Mesendoderm (in vitro differentiated cells): ENCODE data around the gene RALGPS1.

Experiments
- DNase-seq: peaks from one replicate; pipeline ENCODE4 v3.0.0; 2013
- H2AK5ac ChIP-seq: 2 replicates; pipeline ENCODE4 v1.6.1; 2013; ENCODE audit warnings: low read length, inconsistent platforms
- H2BK120ac ChIP-seq: 2 replicates; pipeline ENCODE4 v1.6.1; 2013; ENCODE audit warnings: low read depth, mild to moderate bottlenecking, low read length, moderate library complexity, mixed read lengths
- H2BK15ac ChIP-seq: replicated peaks from 2 replicates; pipeline ENCODE4 v1.6.1; 2013; ENCODE audit warnings: low read depth, mild to moderate bottlenecking, moderate library complexity
- H2BK5ac ChIP-seq: 2 replicates; pipeline ENCODE4 v1.6.1; 2013; ENCODE audit warnings: low read length, inconsistent platforms
- H3K18ac ChIP-seq: 2 replicates; pipeline ENCODE4 v1.6.1; 2013; ENCODE audit warnings: mild to moderate bottlenecking, low read length, mixed read lengths
- H3K23ac ChIP-seq: one replicate; pipeline ENCODE4 v1.6.1; 2013; ENCODE audit warnings: low read length
- H3K27ac ChIP-seq: 2 replicates; pipeline ENCODE4 v1.5.1; 2013; ENCODE audit warnings: low read depth, mild to moderate bottlenecking, inconsistent platforms, low read length, moderate library complexity
- H3K27me3 ChIP-seq: 2 replicates; pipeline ENCODE4 v1.6.1; 2013; ENCODE audit warnings: low read length, control low read depth, mild to moderate bottlenecking, inconsistent platforms; ENCODE audit not compliant: insufficient read depth, poor library complexity
- H3K36me3 ChIP-seq: 2 replicates; pipeline ENCODE4 v1.6.1; 2013; ENCODE audit warnings: low read length, inconsistent platforms; ENCODE audit not compliant: control insufficient read depth, insufficient read depth
- H3K4ac ChIP-seq: one replicate; pipeline ENCODE4 v1.6.1; 2013; ENCODE audit warnings: low read depth, mild to moderate bottlenecking, low read length, moderate library complexity
- H3K4me1 ChIP-seq: 2 replicates; pipeline ENCODE4 v1.6.1; 2013; ENCODE audit warnings: low read depth, low read length, inconsistent platforms; ENCODE audit not compliant: control insufficient read depth
- H3K4me2 ChIP-seq: 2 replicates; pipeline ENCODE4 v1.6.1; 2013; ENCODE audit warnings: low read length
- H3K4me3 ChIP-seq: 2 replicates; pipeline ENCODE4 v1.5.1; 2013; ENCODE audit warnings: mild to moderate bottlenecking, low read length
- H3K56ac ChIP-seq: one replicate; pipeline ENCODE4 v1.6.1; 2013; ENCODE audit warnings: low read length
- H3K79me1 ChIP-seq: 2 replicates; pipeline ENCODE4 v1.6.1; 2013; ENCODE audit warnings: low read length, inconsistent platforms
- H3K79me2 ChIP-seq: 2 replicates; pipeline ENCODE4 v1.6.1; 2013; ENCODE audit warnings: mild to moderate bottlenecking, low read length; ENCODE audit not compliant: control insufficient read depth, insufficient read depth
- H3K9ac ChIP-seq: 2 replicates; pipeline ENCODE4 v1.6.1; 2013; ENCODE audit warnings: low read length, inconsistent platforms
- H4K5ac ChIP-seq: one replicate; pipeline ENCODE4 v1.6.1; 2013; ENCODE audit warnings: low read length
- H4K8ac ChIP-seq: one replicate; pipeline ENCODE4 v1.6.1; 2013; ENCODE audit warnings: low read depth, mild to moderate bottlenecking, control low read depth, low read length, moderate library complexity
- WGBS: extraction: QIAGEN DNeasy Blood & Tissue Kit; methylation state at CpG from one replicate; pipeline ENCODE4 v1.1.7; 2013; ENCODE audit warnings: low lambda C conversion rate, missing lambda C conversion rate; ENCODE audit not compliant: insufficient coverage; ENCODE audit errors: extremely low coverage; 5-methylcytosine and 5-hydroxymethylcytosine counted together

Gene RALGPS1

GRCh38 chr9:127149463-127150390 lies 235.1 kb downstream of the RALGPS1 start:
- Histone ChIP-seq H3K4me2 (no peak overlapping the region), H3K9ac (no peak overlapping the region), H3K23ac (no peak overlapping the region), H2AK5ac (no peak overlapping the region), H3K56ac (no peak overlapping the region), H4K8ac (no peak overlapping the region), H3K79me1 (no peaks in the 10 kb centered on the region), H3K27me3 (no peaks in the 10 kb centered on the region), H4K5ac (no peak overlapping the region), H3K4me1 (no peaks in the 10 kb centered on the region), H3K79me2 (no peaks in the 10 kb centered on the region), H3K4ac (no peak overlapping the region), H2BK120ac (no peak overlapping the region), H3K4me3 (no peak overlapping the region), H3K27ac (no peak overlapping the region), H2BK5ac (no peak overlapping the region), H3K18ac (no peak overlapping the region), H2BK15ac (no peak overlapping the region), H3K36me3 (no peaks in the 10 kb centered on the region)
- DNase-seq, result no peak
- WGBS, result no CpG with 5 or more reads among the region's 6 CpGs

- no peak overlapping the region for H4K8ac ChIP-seq
- H3K23ac ChIP-seq, result no peak overlapping the region
- no peak overlapping the region for H3K9ac ChIP-seq
- H2BK5ac ChIP-seq, result no peak overlapping the region
- DNase-seq, result no peak
- no peaks in the 10 kb centered on the region for H3K4me1 ChIP-seq
- H3K36me3 ChIP-seq, result no peaks in the 10 kb centered on the region
- no peaks in the 10 kb centered on the region for H3K79me2 ChIP-seq
- H3K27me3 ChIP-seq, result no peaks in the 10 kb centered on the region
- H3K18ac ChIP-seq, result no peak overlapping the region
- H4K5ac ChIP-seq, result no peak overlapping the region
- no peak overlapping the region for H3K4ac ChIP-seq
- WGBS, result no CpG with 5 or more reads among the region's 4 CpGs
- no peak overlapping the region for H3K56ac ChIP-seq
- H2AK5ac ChIP-seq, result no peak overlapping the region
- no peak overlapping the region for H2BK15ac ChIP-seq
- H3K4me2 ChIP-seq, result no peak overlapping the region
- H2BK120ac ChIP-seq, result no peak overlapping the region
- no peaks in the 10 kb centered on the region for H3K79me1 ChIP-seq
- no peak overlapping the region for H3K4me3 ChIP-seq
- H3K27ac ChIP-seq, result no peak overlapping the region
These were observed 238.9 kb downstream of the RALGPS1 start for GRCh38 chr9:127153501-127153900.

DNA sequence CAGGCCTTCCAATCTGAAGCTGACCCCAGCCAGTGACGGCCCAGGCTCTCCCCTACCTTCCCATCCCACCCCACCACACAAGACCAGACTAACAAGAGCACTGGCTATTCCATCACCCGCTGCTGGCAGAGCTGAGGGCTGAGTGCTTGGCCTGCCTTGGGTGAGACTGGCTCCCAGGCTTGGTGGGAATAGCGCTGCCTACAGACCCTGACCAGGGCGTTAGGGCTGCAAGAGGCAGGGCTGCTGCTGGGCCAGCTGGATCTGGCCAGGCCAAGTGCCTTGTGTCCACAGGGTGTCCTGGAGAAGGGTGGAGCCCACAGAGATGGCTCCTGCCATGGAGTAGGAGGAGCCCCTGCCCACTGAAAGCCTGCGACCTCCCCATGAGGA lies 239.4 kb downstream of the RALGPS1 start:
- Histone ChIP-seq H3K4me1 (no peaks in the 10 kb centered on the region), H3K79me2 (no peaks in the 10 kb centered on the region), H2AK5ac (no peak overlapping the region), H4K8ac (no peak overlapping the region), H3K4me2 (no peak overlapping the region), H3K4ac (no peak overlapping the region), H3K79me1 (no peaks in the 10 kb centered on the region), H3K27me3 (no peaks in the 10 kb centered on the region), H3K36me3 (no peaks in the 10 kb centered on the region), H2BK5ac (no peak overlapping the region), H3K56ac (no peak overlapping the region), H3K4me3 (no peak overlapping the region), H4K5ac (no peak overlapping the region), H3K18ac (no peak overlapping the region), H2BK120ac (no peak overlapping the region), H2BK15ac (no peak overlapping the region), H3K9ac (no peak overlapping the region), H3K23ac (no peak overlapping the region), H3K27ac (no peak overlapping the region)
- no CpG with 5 or more reads among the region's 5 CpGs for WGBS
- DNase-seq, result no peak

- Histone ChIP-seq H4K8ac (no peak overlapping the region), H3K9ac (no peak overlapping the region), H3K36me3 (no peaks in the 10 kb centered on the region), H3K27ac (no peak overlapping the region), H2BK120ac (no peak overlapping the region), H3K4ac (no peak overlapping the region), H3K56ac (no peak overlapping the region), H4K5ac (no peak overlapping the region), H3K79me2 (no peaks in the 10 kb centered on the region), H3K18ac (no peak overlapping the region), H2BK5ac (no peak overlapping the region), H3K4me2 (no peak overlapping the region), H3K4me3 (no peak overlapping the region), H3K23ac (no peak overlapping the region), H3K79me1 (no peaks in the 10 kb centered on the region), H2BK15ac (no peak overlapping the region), H2AK5ac (no peak overlapping the region), H3K27me3 (no peaks in the 10 kb centered on the region), H3K4me1 (no peaks in the 10 kb centered on the region)
- no CpG with 5 or more reads among the region's 13 CpGs for WGBS
- no peak for DNase-seq
These were observed 240.0 kb downstream of the RALGPS1 start for GRCh38 chr9:127154390-127155191.

- Histone ChIP-seq H2AK5ac (no peak overlapping the region), H2BK5ac (no peak overlapping the region), H3K79me2 (no peaks in the 10 kb centered on the region), H2BK15ac (no peak overlapping the region), H3K27me3 (no peaks in the 10 kb centered on the region), H2BK120ac (no peak overlapping the region), H3K23ac (no peak overlapping the region), H3K4ac (no peak overlapping the region), H3K36me3 (no peaks in the 10 kb centered on the region), H3K9ac (no peak overlapping the region), H3K4me1 (no peaks in the 10 kb centered on the region), H3K4me2 (no peak overlapping the region), H3K27ac (no peak overlapping the region), H3K56ac (no peak overlapping the region), H4K5ac (no peak overlapping the region), H3K18ac (no peak overlapping the region), H3K4me3 (no peak overlapping the region), H3K79me1 (no peaks in the 10 kb centered on the region), H4K8ac (no peak overlapping the region)
- DNase-seq, result no peak
- no CpG with 5 or more reads among the region's 5 CpGs for WGBS
These were observed 240.9 kb downstream of the RALGPS1 start for GRCh38 chr9:127155314-127155960.
